ENCODE measurements around the gene POLR2E.

The POLR2E gene

DNA sequence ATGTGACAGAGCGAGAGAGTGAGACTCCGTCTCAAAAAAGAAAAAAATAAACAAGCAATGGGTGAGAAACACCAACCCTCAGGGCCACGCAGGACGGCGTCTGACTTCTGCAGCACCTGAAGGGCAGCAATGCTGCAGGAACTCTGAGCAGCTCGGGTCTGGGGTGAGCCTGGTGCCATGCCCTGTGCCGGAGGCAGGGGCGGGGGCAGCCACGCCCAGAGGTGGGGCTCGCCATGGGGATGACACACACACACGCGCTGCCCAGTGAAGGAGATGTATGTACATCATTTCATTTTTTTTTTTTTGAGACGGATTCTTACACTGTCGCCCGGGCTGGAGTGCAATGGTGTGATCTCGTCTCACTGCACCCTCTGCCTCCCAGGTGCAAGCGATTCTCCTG is 32.9 kb upstream of the POLR2E start:
- no peak overlapping the region for H3K4me2 ChIP-seq
- H3K27ac ChIP-seq = no peak overlapping the region
- H3K4me3 ChIP-seq (IDR thresholded peaks at IDR 0.05; ENCODE audit: insufficient read depth, low read depth, low read length) = no peak overlapping the region
- H3K27me3 ChIP-seq (ENCODE audit: insufficient read depth, low read depth) = no peaks in the 10 kb centered on the region
- H3K79me2 ChIP-seq (ENCODE audit: insufficient read depth, low read depth) = no peaks in the 10 kb centered on the region
- H2AFZ ChIP-seq (ENCODE audit: low read depth) = no peak overlapping the region
- TF ChIP-seq CTCF (conservative IDR thresholded peaks at IDR 0.05; ENCODE audit: low read depth, low read length) = no peak
- H3K36me3 ChIP-seq (ENCODE audit: insufficient read depth) = no peaks in the 10 kb centered on the region
- no peaks in the 10 kb centered on the region for H4K20me1 ChIP-seq (ENCODE audit: insufficient read depth)
- no peak overlapping the region for H3K9ac ChIP-seq
- H3K4me1 ChIP-seq (ENCODE audit: low read depth, poor library complexity, severe bottlenecking) = peaks cover 6% of the 10 kb centered on the region

DNA sequence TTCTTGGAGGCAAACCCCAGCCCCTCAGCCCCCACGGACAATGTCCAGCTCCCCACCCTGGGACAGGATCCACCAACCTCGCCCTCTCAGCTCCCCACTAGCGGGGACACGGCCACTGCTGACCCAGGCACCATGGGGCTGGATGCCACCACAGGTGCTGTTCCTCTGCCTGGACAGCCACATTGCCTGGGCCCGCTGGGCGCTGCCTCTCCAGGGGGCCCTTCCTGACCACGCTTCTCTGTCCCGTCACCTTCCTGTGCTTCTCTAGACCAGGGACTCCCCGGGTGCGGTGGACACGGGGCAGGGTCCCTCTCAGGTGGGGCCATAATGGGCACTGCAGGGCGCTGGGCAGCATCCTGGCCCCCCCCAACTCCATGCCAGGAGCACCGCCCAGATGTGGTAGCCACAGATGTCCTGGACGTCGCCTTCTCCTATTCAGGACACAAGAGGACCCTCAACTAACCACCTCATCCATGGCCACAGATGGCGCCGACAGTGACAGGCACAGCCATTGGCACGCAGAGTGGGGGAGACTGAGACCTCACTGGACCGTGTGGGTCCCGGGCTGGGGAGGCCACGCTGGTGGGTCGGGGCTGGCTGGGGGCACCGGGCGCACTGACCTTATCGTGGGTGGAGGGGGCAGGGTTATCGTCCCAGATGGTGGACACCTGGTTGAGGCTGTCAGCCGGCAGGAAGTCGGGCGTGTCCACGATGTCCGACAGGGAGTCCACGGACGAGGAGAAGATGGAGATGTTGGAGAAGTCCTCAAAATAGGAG is 32.0 kb upstream of the POLR2E start:
- no peak overlapping the region for H3K4me2 ChIP-seq
- H3K4me1 ChIP-seq (ENCODE audit: low read depth, poor library complexity, severe bottlenecking) = peaks cover 6% of the 10 kb centered on the region
- no peak overlapping the region for H3K4me3 ChIP-seq (IDR thresholded peaks at IDR 0.05; ENCODE audit: insufficient read depth, low read depth, low read length)
- no peak overlapping the region for H3K27ac ChIP-seq
- H3K79me2 ChIP-seq (ENCODE audit: insufficient read depth, low read depth) = no peaks in the 10 kb centered on the region
- H2AFZ ChIP-seq (ENCODE audit: low read depth) = no peak overlapping the region
- no peaks in the 10 kb centered on the region for H4K20me1 ChIP-seq (ENCODE audit: insufficient read depth)
- H3K36me3 ChIP-seq (ENCODE audit: insufficient read depth) = no peaks in the 10 kb centered on the region
- TF ChIP-seq CTCF (conservative IDR thresholded peaks at IDR 0.05; ENCODE audit: low read depth, low read length) = no peak
- H3K27me3 ChIP-seq (ENCODE audit: insufficient read depth, low read depth) = no peaks in the 10 kb centered on the region
- H3K9ac ChIP-seq = no peak overlapping the region

DNA sequence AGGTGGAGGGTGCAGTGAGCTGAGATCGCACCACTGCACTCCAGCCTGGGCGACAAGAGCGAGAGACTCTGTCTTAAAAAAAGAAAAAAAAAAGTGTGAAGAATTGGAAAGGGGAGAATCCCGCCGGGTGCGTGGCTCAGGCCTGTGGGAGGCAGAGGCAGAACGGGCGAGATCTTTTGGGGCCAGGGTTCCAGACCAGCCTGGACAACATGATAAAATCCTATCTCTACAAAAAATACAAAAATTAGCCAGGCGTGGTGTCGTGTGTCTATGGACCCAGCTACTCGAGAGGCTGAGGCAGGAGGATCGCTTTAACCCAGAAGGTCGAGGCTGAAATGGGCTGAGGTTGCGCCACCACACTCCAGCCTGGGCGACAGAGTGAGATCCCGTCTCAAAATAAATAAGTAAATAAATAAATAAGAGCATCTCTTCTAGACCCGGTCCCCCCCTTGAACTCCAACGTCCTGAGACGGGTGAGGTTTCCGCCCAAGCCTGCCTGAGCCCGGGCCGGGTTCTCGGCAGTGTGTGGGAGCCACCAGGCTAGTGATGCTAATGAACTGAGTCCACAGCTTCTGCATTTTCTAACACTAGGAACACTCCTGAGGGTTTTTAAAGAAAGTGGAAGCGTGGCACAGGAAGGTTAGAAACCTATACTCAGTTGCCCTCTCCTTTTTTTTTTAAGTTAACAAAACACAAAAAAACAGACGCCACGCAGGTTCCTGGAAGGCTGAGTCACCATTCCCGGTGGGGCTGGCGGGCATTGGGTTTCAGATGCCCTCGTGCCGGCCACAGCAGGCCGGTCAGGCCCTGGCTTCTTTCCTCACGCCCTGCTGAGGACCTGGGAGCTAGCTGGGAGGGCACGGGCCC is 30.7 kb upstream of the POLR2E start:
- Histone ChIP-seq H2AFZ (ENCODE audit: low read depth) (no peak overlapping the region), H3K36me3 (ENCODE audit: insufficient read depth) (no peaks in the 10 kb centered on the region), H3K9ac (no peak overlapping the region), H3K27me3 (ENCODE audit: insufficient read depth, low read depth) (no peaks in the 10 kb centered on the region), H4K20me1 (ENCODE audit: insufficient read depth) (no peaks in the 10 kb centered on the region), H3K79me2 (ENCODE audit: insufficient read depth, low read depth) (no peaks in the 10 kb centered on the region), H3K4me2 (no peak overlapping the region), H3K27ac (no peak overlapping the region), H3K4me1 (ENCODE audit: low read depth, poor library complexity, severe bottlenecking) (no peaks in the 10 kb centered on the region), H3K4me3 (IDR thresholded peaks at IDR 0.05; ENCODE audit: insufficient read depth, low read depth, low read length) (no peak overlapping the region)
- no peak for TF ChIP-seq CTCF (conservative IDR thresholded peaks at IDR 0.05; ENCODE audit: low read depth, low read length)

DNA sequence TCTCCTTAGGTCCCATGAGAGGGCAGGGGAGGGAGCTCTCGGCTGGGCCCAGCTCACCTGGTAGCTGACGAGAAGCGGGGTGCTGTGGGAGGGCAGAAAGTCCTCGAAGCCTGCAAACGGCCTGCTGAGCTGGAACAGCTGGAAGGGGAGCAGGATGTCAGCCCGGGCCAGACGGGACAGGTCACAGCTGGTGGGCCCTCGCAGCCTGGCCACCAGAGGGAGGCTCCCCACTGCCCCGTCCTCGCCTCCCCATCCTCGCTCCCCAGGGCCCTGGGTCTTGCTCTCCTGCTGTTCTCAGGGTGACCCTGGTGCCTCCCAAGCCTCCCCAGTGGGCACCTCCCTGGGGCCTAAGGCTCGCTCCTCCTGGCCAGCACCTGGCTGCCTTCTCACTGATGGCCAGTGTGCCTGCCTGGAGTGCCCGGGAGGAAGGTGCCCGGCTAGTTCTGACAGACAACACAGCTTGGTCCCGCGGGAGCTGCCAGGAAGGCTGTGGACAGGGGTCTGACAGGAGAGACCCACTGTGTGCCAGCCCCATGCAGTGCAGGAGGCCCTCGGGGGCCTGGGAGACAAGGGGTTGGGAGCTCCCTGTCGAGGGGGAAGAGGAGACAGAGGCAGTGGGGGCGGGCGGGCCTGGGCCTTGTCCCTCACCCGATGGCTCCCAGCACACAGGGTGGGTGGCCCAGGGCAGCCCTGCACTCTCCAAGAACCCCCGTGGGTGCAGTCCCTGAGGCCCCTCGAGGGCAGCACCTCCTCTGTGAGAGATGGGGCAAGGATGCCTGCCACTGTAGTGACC is 28.9 kb upstream of the POLR2E start:
- H3K4me3 ChIP-seq (IDR thresholded peaks at IDR 0.05; ENCODE audit: insufficient read depth, low read depth, low read length) = no peak overlapping the region

More for the DNA sequence above, 28.9 kb upstream of the POLR2E start:
- Histone ChIP-seq H3K79me2 (ENCODE audit: insufficient read depth, low read depth) (no peaks in the 10 kb centered on the region), H3K4me1 (ENCODE audit: low read depth, poor library complexity, severe bottlenecking) (no peaks in the 10 kb centered on the region), H3K36me3 (ENCODE audit: insufficient read depth) (no peaks in the 10 kb centered on the region), H4K20me1 (ENCODE audit: insufficient read depth) (no peaks in the 10 kb centered on the region), H3K27ac (no peak overlapping the region), H3K27me3 (ENCODE audit: insufficient read depth, low read depth) (no peaks in the 10 kb centered on the region), H3K4me2 (no peak overlapping the region), H2AFZ (ENCODE audit: low read depth) (no peak overlapping the region), H3K9ac (no peak overlapping the region)
- TF ChIP-seq CTCF (conservative IDR thresholded peaks at IDR 0.05; ENCODE audit: low read depth, low read length) = no peak
